Endothelial cell (in vitro differentiated cells): Measurements from ENCODE around the gene PUM2. TPM values are rescaled to one million over a fixed set of nuclear protein-coding genes. Genes with fewer than 3 reads are reported as not detected.

Source experiments
- DNase-seq: peaks from one replicate; pipeline ENCODE4 v3.0.0; 2021; ENCODE audit warnings: low spot score
- H3K27ac Mint-ChIP-seq: one replicate; pipeline ENCODE4 v1.8.0; 2021; ENCODE audit warnings: mixed read lengths, inconsistent platforms; ENCODE audit not compliant: unreplicated experiment
- H3K27me3 Mint-ChIP-seq: one replicate; pipeline ENCODE4 v1.8.0; 2021; ENCODE audit warnings: mild to moderate bottlenecking, moderate library complexity, mixed read lengths, inconsistent platforms; ENCODE audit not compliant: unreplicated experiment
- H3K36me3 Mint-ChIP-seq: one replicate; pipeline ENCODE4 v1.8.0; 2021; ENCODE audit warnings: mild to moderate bottlenecking, low read depth, mixed read lengths, inconsistent platforms; ENCODE audit not compliant: unreplicated experiment
- H3K4me1 Mint-ChIP-seq: one replicate; pipeline ENCODE4 v1.8.0; 2021; ENCODE audit warnings: mild to moderate bottlenecking, mixed read lengths, inconsistent platforms; ENCODE audit not compliant: unreplicated experiment
- H3K4me3 Mint-ChIP-seq: one replicate; pipeline ENCODE4 v1.8.0; 2021; ENCODE audit warnings: mild to moderate bottlenecking, mixed read lengths, inconsistent platforms; ENCODE audit not compliant: unreplicated experiment
- H3K9me3 Mint-ChIP-seq: one replicate; pipeline ENCODE4 v1.8.0; 2021; ENCODE audit warnings: mixed read lengths, inconsistent platforms; ENCODE audit not compliant: unreplicated experiment
- CTCF ChIP-seq: fragments of 200-600 bp; sonication (generic); IDR thresholded peaks from one replicate; pipeline ENCODE4 v1.5.0; 2021; ENCODE audit warnings: antibody characterized with exemption; ENCODE audit not compliant: unreplicated experiment
- total RNA-seq: library from RNA; stranded (reverse); fragmentation: NEBNext Ultra II Directional; extraction: Animal tissue kit (Norgen Biotek cat#: 25700); gene quantifications from one replicate; pipeline ENCODE4 v1.2.1, GENCODE V29; 2021; ENCODE audit not compliant: unreplicated experiment

Gene PUM2
- total RNA-seq, 1 donor from 2014 or later: 75.3 TPM

- DNase-seq: no peak
- H3K36me3 Mint-ChIP-seq: peaks cover 12% of the 10 kb centered on the region
- peaks cover 1% of the 10 kb centered on the region for H3K27me3 Mint-ChIP-seq
- TF ChIP-seq CTCF: no peak
- peaks cover 6% of the 10 kb centered on the region for H3K4me1 Mint-ChIP-seq
- no peak overlapping the region for H3K4me3 Mint-ChIP-seq
- H3K9me3 Mint-ChIP-seq: peaks cover 11% of the 10 kb centered on the region
- no peak overlapping the region for H3K27ac Mint-ChIP-seq
These were observed 16.1 kb upstream of the PUM2 start for GRCh38 chr2:20366672-20367116.

- Mint-ChIP-seq H3K4me1 (peaks cover 6% of the 10 kb centered on the region), H3K36me3 (peaks cover 7% of the 10 kb centered on the region), H3K27me3 (peaks cover 1% of the 10 kb centered on the region), H3K4me3 (no peak overlapping the region), H3K27ac (no peak overlapping the region), H3K9me3 (peaks cover 11% of the 10 kb centered on the region)
- no peak for TF ChIP-seq CTCF
- DNase-seq: no peak
These were observed 14.7 kb upstream of the PUM2 start for GRCh38 chr2:20365249-20365817.

GRCh38 chr2:20363578-20363977 is 12.9 kb upstream of the PUM2 start:
- TF ChIP-seq CTCF: no peak
- Mint-ChIP-seq H3K27ac (no peak overlapping the region), H3K27me3 (peaks cover 1% of the 10 kb centered on the region), H3K4me1 (peaks cover 6% of the 10 kb centered on the region), H3K36me3 (peaks cover 7% of the 10 kb centered on the region), H3K9me3 (peaks cover 11% of the 10 kb centered on the region), H3K4me3 (no peak overlapping the region)
- DNase-seq: no peak

- DNase-seq: no peak
- Mint-ChIP-seq H3K27ac (no peak overlapping the region), H3K4me1 (peaks cover 6% of the 10 kb centered on the region), H3K9me3 (peaks cover 7% of the 10 kb centered on the region), H3K27me3 (peaks cover 1% of the 10 kb centered on the region), H3K4me3 (no peak overlapping the region), H3K36me3 (peaks cover 3% of the 10 kb centered on the region)
- no peak for TF ChIP-seq CTCF
These were observed 12.2 kb upstream of the PUM2 start for GRCh38 chr2:20362701-20363435.

- Mint-ChIP-seq H3K36me3 (peaks cover 3% of the 10 kb centered on the region), H3K4me3 (no peak overlapping the region), H3K27me3 (peaks cover 1% of the 10 kb centered on the region), H3K9me3 (no peaks in the 10 kb centered on the region), H3K27ac (peak overlapping the region; percentile 38), H3K4me1 (peaks cover 6% of the 10 kb centered on the region)
- DNase-seq: no peak
- no peak for TF ChIP-seq CTCF
These were observed 11.2 kb upstream of the PUM2 start for GRCh38 chr2:20361893-20362292.
